ENCODE data around the gene YIPF5. TPM values are rescaled to one million over a fixed set of nuclear protein-coding genes. Genes with fewer than 3 reads are reported as not detected.

YIPF5 gene
- total RNA-seq, 1 donor from 2014 or later, result 34.2 TPM

GRCh38 chr5:144134194-144134826, 36.1 kb downstream of the YIPF5 start:
- no peak for DNase-seq (ENCODE audit: low spot score)
- H3K9me3 Mint-ChIP-seq, result no peaks in the 10 kb centered on the region
- H3K27ac Mint-ChIP-seq, result no peak overlapping the region
- H3K4me3 Mint-ChIP-seq (ENCODE audit: low read depth), result no peak overlapping the region
- H3K27me3 Mint-ChIP-seq (ENCODE audit: low read depth), result peaks cover 20% of the 10 kb centered on the region
- H3K36me3 Mint-ChIP-seq (ENCODE audit: low read depth), result no peaks in the 10 kb centered on the region
- no peaks in the 10 kb centered on the region for H3K4me1 Mint-ChIP-seq (ENCODE audit: low read depth)
- intact Hi-C loops (cut with micrococcal nuclease), result no loop called here

GRCh38 chr5:144133050-144133633, 37.3 kb downstream of the YIPF5 start:
- DNase-seq (ENCODE audit: low spot score), result no peak
- no peak overlapping the region for H3K27ac Mint-ChIP-seq
- intact Hi-C loops (cut with micrococcal nuclease), result no loop called here
- no peak overlapping the region for H3K4me3 Mint-ChIP-seq (ENCODE audit: low read depth)
- no peaks in the 10 kb centered on the region for H3K9me3 Mint-ChIP-seq
- peaks cover 16% of the 10 kb centered on the region for H3K27me3 Mint-ChIP-seq (ENCODE audit: low read depth)
- no peaks in the 10 kb centered on the region for H3K4me1 Mint-ChIP-seq (ENCODE audit: low read depth)
- no peaks in the 10 kb centered on the region for H3K36me3 Mint-ChIP-seq (ENCODE audit: low read depth)

GRCh38 chr5:144131261-144131660, 39.2 kb downstream of the YIPF5 start:
- Mint-ChIP-seq H3K4me1 (ENCODE audit: low read depth) (no peaks in the 10 kb centered on the region), H3K36me3 (ENCODE audit: low read depth) (no peaks in the 10 kb centered on the region), H3K27me3 (ENCODE audit: low read depth) (peaks cover 11% of the 10 kb centered on the region), H3K9me3 (no peaks in the 10 kb centered on the region), H3K4me3 (ENCODE audit: low read depth) (no peak overlapping the region), H3K27ac (no peak overlapping the region)
- DNase-seq (ENCODE audit: low spot score), result no peak
- intact Hi-C loops (cut with micrococcal nuclease), result no loop called here

GRCh38 chr5:144130306-144130705, 40.2 kb downstream of the YIPF5 start:
- intact Hi-C loops (cut with micrococcal nuclease), result no loop called here
- H3K9me3 Mint-ChIP-seq, result no peaks in the 10 kb centered on the region
- H3K4me1 Mint-ChIP-seq (ENCODE audit: low read depth), result no peaks in the 10 kb centered on the region
- no peak overlapping the region for H3K4me3 Mint-ChIP-seq (ENCODE audit: low read depth)
- no peaks in the 10 kb centered on the region for H3K36me3 Mint-ChIP-seq (ENCODE audit: low read depth)
- peaks cover 8% of the 10 kb centered on the region for H3K27me3 Mint-ChIP-seq (ENCODE audit: low read depth)
- no peak for DNase-seq (ENCODE audit: low spot score)
- H3K27ac Mint-ChIP-seq, result no peak overlapping the region

GRCh38 chr5:144128844-144129243, 41.6 kb downstream of the YIPF5 start:
- Mint-ChIP-seq H3K4me3 (ENCODE audit: low read depth) (no peak overlapping the region), H3K9me3 (no peaks in the 10 kb centered on the region), H3K36me3 (ENCODE audit: low read depth) (no peaks in the 10 kb centered on the region), H3K27me3 (ENCODE audit: low read depth) (peaks cover 2% of the 10 kb centered on the region), H3K27ac (no peak overlapping the region), H3K4me1 (ENCODE audit: low read depth) (no peaks in the 10 kb centered on the region)
- intact Hi-C loops (cut with micrococcal nuclease), result no loop called here
- no peak for DNase-seq (ENCODE audit: low spot score)

GRCh38 chr5:144126707-144127106, 43.8 kb downstream of the YIPF5 start:
- no peaks in the 10 kb centered on the region for H3K36me3 Mint-ChIP-seq (ENCODE audit: low read depth)
- no peak overlapping the region for H3K27ac Mint-ChIP-seq

GRCh38 chr5:144125163-144125726, 45.2 kb downstream of the YIPF5 start:
- DNase-seq (ENCODE audit: low spot score), result no peak
- Mint-ChIP-seq H3K36me3 (ENCODE audit: low read depth) (no peaks in the 10 kb centered on the region), H3K4me3 (ENCODE audit: low read depth) (no peak overlapping the region), H3K4me1 (ENCODE audit: low read depth) (no peaks in the 10 kb centered on the region), H3K27me3 (ENCODE audit: low read depth) (peaks cover 2% of the 10 kb centered on the region), H3K27ac (no peak overlapping the region), H3K9me3 (no peaks in the 10 kb centered on the region)
- intact Hi-C loops (cut with micrococcal nuclease), result no loop called here

More at GRCh38 chr5:144126707-144127106, 43.8 kb downstream of the YIPF5 start:
- H3K4me1 Mint-ChIP-seq (ENCODE audit: low read depth), result no peaks in the 10 kb centered on the region
- intact Hi-C loops (cut with micrococcal nuclease), result no loop called here
- DNase-seq (ENCODE audit: low spot score), result no peak
- H3K4me3 Mint-ChIP-seq (ENCODE audit: low read depth), result no peak overlapping the region
- peaks cover 2% of the 10 kb centered on the region for H3K27me3 Mint-ChIP-seq (ENCODE audit: low read depth)
- H3K9me3 Mint-ChIP-seq, result no peaks in the 10 kb centered on the region

- Mint-ChIP-seq H3K4me3 (ENCODE audit: low read depth) (no peak overlapping the region), H3K36me3 (ENCODE audit: low read depth) (no peaks in the 10 kb centered on the region), H3K27me3 (ENCODE audit: low read depth) (peaks cover 4% of the 10 kb centered on the region), H3K9me3 (no peaks in the 10 kb centered on the region), H3K4me1 (ENCODE audit: low read depth) (no peaks in the 10 kb centered on the region), H3K27ac (no peak overlapping the region)
- intact Hi-C loops (cut with micrococcal nuclease), result no loop called here
- no peak for DNase-seq (ENCODE audit: low spot score)
Observed at GRCh38 chr5:144122641-144123040, 47.8 kb downstream of the YIPF5 start.

GRCh38 chr5:144122081-144122480, 48.4 kb downstream of the YIPF5 start:
- no peak overlapping the region for H3K27ac Mint-ChIP-seq
- peaks cover 5% of the 10 kb centered on the region for H3K27me3 Mint-ChIP-seq (ENCODE audit: low read depth)
- no peaks in the 10 kb centered on the region for H3K9me3 Mint-ChIP-seq
- H3K36me3 Mint-ChIP-seq (ENCODE audit: low read depth), result no peaks in the 10 kb centered on the region
- no peak for DNase-seq (ENCODE audit: low spot score)
- H3K4me1 Mint-ChIP-seq (ENCODE audit: low read depth), result no peaks in the 10 kb centered on the region
- no peak overlapping the region for H3K4me3 Mint-ChIP-seq (ENCODE audit: low read depth)
- intact Hi-C loops (cut with micrococcal nuclease), result no loop called here

GRCh38 chr5:144121577-144121976, 48.9 kb downstream of the YIPF5 start:
- Mint-ChIP-seq H3K27me3 (ENCODE audit: low read depth) (peaks cover 3% of the 10 kb centered on the region), H3K36me3 (ENCODE audit: low read depth) (no peaks in the 10 kb centered on the region), H3K9me3 (no peaks in the 10 kb centered on the region), H3K4me3 (ENCODE audit: low read depth) (no peak overlapping the region), H3K27ac (no peak overlapping the region), H3K4me1 (ENCODE audit: low read depth) (no peaks in the 10 kb centered on the region)
- no peak for DNase-seq (ENCODE audit: low spot score)
- intact Hi-C loops (cut with micrococcal nuclease), result no loop called here

GRCh38 chr5:144120661-144121180, 49.7 kb downstream of the YIPF5 start:
- Mint-ChIP-seq H3K27ac (no peak overlapping the region), H3K4me1 (ENCODE audit: low read depth) (no peaks in the 10 kb centered on the region), H3K27me3 (ENCODE audit: low read depth) (peaks cover 3% of the 10 kb centered on the region), H3K9me3 (no peaks in the 10 kb centered on the region), H3K36me3 (ENCODE audit: low read depth) (no peaks in the 10 kb centered on the region), H3K4me3 (ENCODE audit: low read depth) (no peak overlapping the region)
- intact Hi-C loops (cut with micrococcal nuclease), result no loop called here
- DNase-seq (ENCODE audit: low spot score), result no peak

- no peaks in the 10 kb centered on the region for H3K9me3 Mint-ChIP-seq
- no peak overlapping the region for H3K27ac Mint-ChIP-seq
- H3K36me3 Mint-ChIP-seq (ENCODE audit: low read depth), result no peaks in the 10 kb centered on the region
- H3K4me1 Mint-ChIP-seq (ENCODE audit: low read depth), result no peaks in the 10 kb centered on the region
- intact Hi-C loops (cut with micrococcal nuclease), result no loop called here
- no peak overlapping the region for H3K4me3 Mint-ChIP-seq (ENCODE audit: low read depth)
- DNase-seq (ENCODE audit: low spot score), result no peak
- H3K27me3 Mint-ChIP-seq (ENCODE audit: low read depth), result peaks cover 5% of the 10 kb centered on the region
Observed at GRCh38 chr5:144117412-144117811, 53.0 kb downstream of the YIPF5 start.

- Mint-ChIP-seq H3K36me3 (ENCODE audit: low read depth) (no peaks in the 10 kb centered on the region), H3K4me1 (ENCODE audit: low read depth) (no peaks in the 10 kb centered on the region)
- intact Hi-C loops (cut with micrococcal nuclease), result no loop called here
Observed at GRCh38 chr5:144114571-144114970, 55.9 kb downstream of the YIPF5 start.

More at GRCh38 chr5:144114571-144114970, 55.9 kb downstream of the YIPF5 start:
- no peaks in the 10 kb centered on the region for H3K9me3 Mint-ChIP-seq
- H3K27me3 Mint-ChIP-seq (ENCODE audit: low read depth), result peaks cover 17% of the 10 kb centered on the region
- no peak overlapping the region for H3K4me3 Mint-ChIP-seq (ENCODE audit: low read depth)
- DNase-seq (ENCODE audit: low spot score), result no peak
- H3K27ac Mint-ChIP-seq, result no peak overlapping the region

All from activated T-helper 2 cell treated with anti-CD3 and anti-CD28 coated beads, Interferon-gamma antibody, Interleukin-2, Interleukin-4, amounts not matched to agents 10 μg/mL and 5 μg/mL and 100 μg/mL, durations not matched to agents 14 hours and 24 hours and 36 hours (primary cell).